ENCODE measurements around the gene HSD17B12.

GRCh38 chr11:43676933-43677332, 3.6 kb upstream of the HSD17B12 start:
- TF ChIP-seq NANOG (IDR thresholded peaks at IDR 0.05; ENCODE audit: insufficient read depth, low read depth, low read length, poor library complexity, severe bottlenecking) (no peak), CTCF (IDR thresholded peaks at IDR 0.05; ENCODE audit: control extremely low read depth in 1 of 3, insufficient read depth in 1 of 3, low read depth in 1 of 3, low read length in 3 of 3) (no peak), PHF8 (conservative IDR thresholded peaks at IDR 0.05; ENCODE audit: low read depth, low read length) (no peak), CEBPB (IDR thresholded peaks at IDR 0.05; ENCODE audit: low read depth, low read length) (no peak), BCL11A (IDR thresholded peaks at IDR 0.05; ENCODE audit: low read depth in 2 of 2, low read length in 2 of 2) (no peak)

All from H1 (cell line).